Endodermal cell (in vitro differentiated cells): ENCODE measurements around the gene RAB4B. TPM values are rescaled to one million over a fixed set of nuclear protein-coding genes. Genes with fewer than 3 reads are reported as not detected.

Experiments used
- DNase-seq: peaks from one replicate; pipeline ENCODE4 v3.0.0-alpha.2; 2017
- H3K27ac ChIP-seq: 2 replicates; pipeline ENCODE4 v1.5.1; 2013; ENCODE audit warnings: mild to moderate bottlenecking, low read depth, low read length, moderate library complexity
- H3K27me3 ChIP-seq: 2 replicates; pipeline ENCODE4 v1.6.1; 2013; ENCODE audit warnings: mild to moderate bottlenecking, low read length, moderate library complexity; ENCODE audit not compliant: insufficient read depth, control insufficient read depth, poor library complexity, severe bottlenecking
- H3K36me3 ChIP-seq: 2 replicates; pipeline ENCODE4 v1.7.0; 2013; ENCODE audit warnings: mild to moderate bottlenecking, low read length, moderate library complexity; ENCODE audit not compliant: control insufficient read depth, insufficient read depth
- H3K4me1 ChIP-seq: one replicate; pipeline ENCODE4 v1.7.0; 2013; ENCODE audit warnings: low read length; ENCODE audit not compliant: control insufficient read depth, insufficient read depth
- H3K4me3 ChIP-seq: 2 replicates; pipeline ENCODE4 v1.5.1; 2013; ENCODE audit warnings: mild to moderate bottlenecking, low read length, moderate library complexity
- H3K9ac ChIP-seq: 2 replicates; pipeline ENCODE4 v1.6.1; 2013; ENCODE audit warnings: mild to moderate bottlenecking, low read length, moderate library complexity; ENCODE audit not compliant: poor library complexity, severe bottlenecking; ENCODE audit errors: extremely low read depth
- H3K9me3 ChIP-seq: 2 replicates; pipeline ENCODE4 v1.6.1; 2013; ENCODE audit warnings: mild to moderate bottlenecking, low read length, moderate library complexity; ENCODE audit not compliant: control insufficient read depth
- H3K27ac Mint-ChIP-seq: 2 replicates; pipeline ENCODE4 v1.8.0; 2020; ENCODE audit warnings: mixed read lengths
- H3K27me3 Mint-ChIP-seq: 2 replicates; pipeline ENCODE4 v1.8.0; 2021; ENCODE audit warnings: mild to moderate bottlenecking, mixed read lengths; ENCODE audit not compliant: insufficient read depth
- H3K36me3 Mint-ChIP-seq: 2 replicates; pipeline ENCODE4 v1.8.0; 2020; ENCODE audit warnings: low read depth, mixed read lengths
- H3K4me1 Mint-ChIP-seq: 2 replicates; pipeline ENCODE4 v1.8.0; 2020; ENCODE audit warnings: mixed read lengths
- H3K4me3 Mint-ChIP-seq: 2 replicates; pipeline ENCODE4 v1.8.0; 2020; ENCODE audit warnings: mild to moderate bottlenecking, moderate library complexity, mixed read lengths
- H3K9me3 Mint-ChIP-seq: 2 replicates; pipeline ENCODE4 v1.8.0; 2020; ENCODE audit warnings: mild to moderate bottlenecking, mixed read lengths
- WGBS, 2 experiments: methylation state at CpG; one replicate each; pipeline versions ENCODE4 v1.1.5 to v1.1.7; 2013; ENCODE audit warnings: missing lambda C conversion rate in 2 of 2, mixed read lengths in 1 of 2; ENCODE audit not compliant: insufficient coverage in 1 of 2, insufficient read length in 1 of 2; 5-methylcytosine and 5-hydroxymethylcytosine counted together
- total RNA-seq, 2 donors: library from RNA; stranded (reverse); fragmentation: NEBNext Ultra II Directional in 1 of 2; extraction: Animal tissue kit (Norgen Biotek cat#: 25700) in 1 of 2; gene quantifications; 2 replicates in 1 of 2; 3 replicates in 1 of 2; pipeline ENCODE4 v1.2.1, GENCODE V29; 2021
- TF ChIP-seq, protein P1 (sequence below): fragments of 200-600 bp; sonication (generic); conservative IDR thresholded peaks from 2 replicates; pipeline ENCODE4 v1.5.0; 2021; ENCODE audit warnings: antibody characterized with exemption, mild to moderate bottlenecking

Gene RAB4B
- total RNA-seq, 2 donors from 2014 or later, result 29.2 to 34.1 TPM

DNA sequence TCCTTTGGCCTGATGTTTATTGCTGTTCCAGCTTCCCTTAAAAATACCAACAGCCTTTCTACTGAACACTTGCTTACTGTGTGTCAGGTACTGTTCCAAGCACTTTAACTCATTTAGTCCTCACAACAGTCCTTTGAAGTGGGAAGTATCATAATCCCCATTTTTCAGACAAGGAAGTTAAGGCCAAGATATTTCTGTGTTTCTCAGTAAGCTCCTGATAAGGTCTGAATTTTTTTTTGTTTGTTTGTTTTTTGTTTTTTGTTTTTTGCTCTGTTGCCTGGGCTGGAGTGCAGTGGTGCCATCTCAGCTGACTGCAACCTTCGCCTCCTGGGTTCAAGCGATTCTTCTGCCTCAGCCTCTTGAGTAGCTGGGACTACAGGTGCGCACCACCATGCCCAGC lies 19.6 kb upstream of the RAB4B start:
- no peaks in the 10 kb centered on the region for H3K27me3 ChIP-seq
- H3K4me3 Mint-ChIP-seq, result no peak overlapping the region
- H3K36me3 Mint-ChIP-seq, result peaks cover 75% of the 10 kb centered on the region
- no peak overlapping the region for H3K4me3 ChIP-seq
- WGBS, 2 experiments, result 94 to 100% methylated on average over 1 to 3 of the region's 3 CpGs
- no peaks in the 10 kb centered on the region for H3K9me3 Mint-ChIP-seq
- TF ChIP-seq, protein P1, sequence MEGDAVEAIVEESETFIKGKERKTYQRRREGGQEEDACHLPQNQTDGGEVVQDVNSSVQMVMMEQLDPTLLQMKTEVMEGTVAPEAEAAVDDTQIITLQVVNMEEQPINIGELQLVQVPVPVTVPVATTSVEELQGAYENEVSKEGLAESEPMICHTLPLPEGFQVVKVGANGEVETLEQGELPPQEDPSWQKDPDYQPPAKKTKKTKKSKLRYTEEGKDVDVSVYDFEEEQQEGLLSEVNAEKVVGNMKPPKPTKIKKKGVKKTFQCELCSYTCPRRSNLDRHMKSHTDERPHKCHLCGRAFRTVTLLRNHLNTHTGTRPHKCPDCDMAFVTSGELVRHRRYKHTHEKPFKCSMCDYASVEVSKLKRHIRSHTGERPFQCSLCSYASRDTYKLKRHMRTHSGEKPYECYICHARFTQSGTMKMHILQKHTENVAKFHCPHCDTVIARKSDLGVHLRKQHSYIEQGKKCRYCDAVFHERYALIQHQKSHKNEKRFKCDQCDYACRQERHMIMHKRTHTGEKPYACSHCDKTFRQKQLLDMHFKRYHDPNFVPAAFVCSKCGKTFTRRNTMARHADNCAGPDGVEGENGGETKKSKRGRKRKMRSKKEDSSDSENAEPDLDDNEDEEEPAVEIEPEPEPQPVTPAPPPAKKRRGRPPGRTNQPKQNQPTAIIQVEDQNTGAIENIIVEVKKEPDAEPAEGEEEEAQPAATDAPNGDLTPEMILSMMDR, result no peak
- no peak overlapping the region for H3K27ac Mint-ChIP-seq
- peaks cover 87% of the 10 kb centered on the region for H3K36me3 ChIP-seq
- H3K27me3 Mint-ChIP-seq, result no peaks in the 10 kb centered on the region
- H3K9ac ChIP-seq, result no peak overlapping the region
- no peaks in the 10 kb centered on the region for H3K9me3 ChIP-seq
- no peaks in the 10 kb centered on the region for H3K4me1 ChIP-seq
- H3K4me1 Mint-ChIP-seq, result peaks cover 8% of the 10 kb centered on the region
- H3K27ac ChIP-seq, result no peak overlapping the region
- no peak for DNase-seq

GRCh38 chr19:40759352-40759751 lies 18.7 kb upstream of the RAB4B start:
- no peak overlapping the region for H3K9ac ChIP-seq
- peak overlapping the region; percentile 48 for H3K27ac Mint-ChIP-seq
- H3K4me3 Mint-ChIP-seq, result no peak overlapping the region
- no peaks in the 10 kb centered on the region for H3K9me3 ChIP-seq
- 96 to 98% methylated on average over 7 to 13 of the region's 13 CpGs for WGBS, 2 experiments
- H3K27me3 Mint-ChIP-seq, result no peaks in the 10 kb centered on the region
- peaks cover 94% of the 10 kb centered on the region for H3K36me3 ChIP-seq
- DNase-seq, result no peak
- no peaks in the 10 kb centered on the region for H3K27me3 ChIP-seq
- H3K36me3 Mint-ChIP-seq, result peaks cover 80% of the 10 kb centered on the region
- H3K4me1 Mint-ChIP-seq, result peaks cover 5% of the 10 kb centered on the region
- TF ChIP-seq, protein P1, result no peak
- no peak overlapping the region for H3K27ac ChIP-seq
- H3K4me1 ChIP-seq, result no peaks in the 10 kb centered on the region
- no peaks in the 10 kb centered on the region for H3K9me3 Mint-ChIP-seq
- H3K4me3 ChIP-seq, result no peak overlapping the region

DNA sequence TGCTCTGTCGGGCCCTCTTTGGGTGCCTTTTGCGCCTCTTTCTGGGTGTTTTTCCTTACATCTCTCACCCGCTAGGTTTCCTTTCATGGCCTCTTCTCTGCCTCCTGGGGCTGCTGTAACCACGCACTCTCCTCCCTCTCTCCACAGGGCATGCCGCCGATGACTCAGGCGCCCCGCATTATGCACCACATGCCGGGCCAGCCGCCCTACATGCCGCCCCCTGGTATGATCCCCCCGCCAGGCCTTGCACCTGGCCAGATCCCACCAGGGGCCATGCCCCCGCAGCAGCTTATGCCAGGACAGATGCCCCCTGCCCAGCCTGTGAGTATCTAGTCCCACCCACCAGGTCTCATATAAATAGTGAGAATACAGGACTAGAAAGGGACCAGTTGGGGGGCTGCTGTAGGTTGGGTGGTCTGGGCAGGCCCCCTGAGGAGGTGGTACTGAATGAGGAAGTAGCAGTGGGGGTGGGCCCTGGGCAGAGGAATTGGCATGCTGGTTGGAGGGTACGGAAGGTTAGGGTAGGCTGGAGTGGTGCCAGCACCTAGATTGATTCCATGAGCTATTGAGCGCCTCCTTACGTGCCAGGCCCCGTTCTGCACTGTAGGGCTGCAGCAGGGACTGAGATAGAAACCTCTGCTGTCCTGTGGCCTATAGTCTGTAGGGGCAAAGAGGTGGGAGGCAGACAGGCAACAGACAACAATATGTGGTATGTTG lies 15.1 kb upstream of the RAB4B start:
- TF ChIP-seq, protein P1, result no peak
- H3K27me3 ChIP-seq, result no peaks in the 10 kb centered on the region
- no peaks in the 10 kb centered on the region for H3K4me1 ChIP-seq
- H3K27ac Mint-ChIP-seq, result no peak overlapping the region
- H3K4me3 Mint-ChIP-seq, result no peak overlapping the region
- H3K9ac ChIP-seq, result no peak overlapping the region
- no peaks in the 10 kb centered on the region for H3K4me1 Mint-ChIP-seq
- 89 to 95% methylated on average over 10 to 17 of the region's 17 CpGs for WGBS, 2 experiments
- H3K4me3 ChIP-seq, result no peak overlapping the region
- no peak overlapping the region for H3K27ac ChIP-seq
- H3K27me3 Mint-ChIP-seq, result no peaks in the 10 kb centered on the region
- no peaks in the 10 kb centered on the region for H3K9me3 Mint-ChIP-seq
- H3K36me3 ChIP-seq, result peaks cover 82% of the 10 kb centered on the region
- H3K36me3 Mint-ChIP-seq, result peaks cover 80% of the 10 kb centered on the region
- no peaks in the 10 kb centered on the region for H3K9me3 ChIP-seq
- DNase-seq, result no peak
